Activated naive CD4-positive, alpha-beta T cell treated with anti-CD3 and anti-CD28 coated beads, Interleukin-2, amount 50 U/mL, for 24 hours (primary cell): Measurements from ENCODE around the gene TTLL5.
"Not testable (repeated sequence)": the region's sequence is repeated elsewhere in the genome, so short reads cannot be mapped to it uniquely, and the experiment has no call there.

ENCODE experiments used
- H3K27ac Mint-ChIP-seq: one replicate; pipeline ENCODE4 v1.8.0; 2021; ENCODE audit warnings: mild to moderate bottlenecking, mixed read lengths
- H3K27me3 Mint-ChIP-seq: one replicate; pipeline ENCODE4 v1.8.0; 2021; ENCODE audit warnings: mixed read lengths
- H3K36me3 Mint-ChIP-seq: one replicate; pipeline ENCODE4 v1.8.0; 2021; ENCODE audit warnings: mixed read lengths
- H3K4me1 Mint-ChIP-seq: one replicate; pipeline ENCODE4 v1.8.0; 2021; ENCODE audit warnings: mixed read lengths
- H3K4me3 Mint-ChIP-seq: one replicate; pipeline ENCODE4 v1.8.0; 2021; ENCODE audit warnings: mild to moderate bottlenecking, mixed read lengths
- H3K9me3 Mint-ChIP-seq: one replicate; pipeline ENCODE4 v1.8.0; 2021; ENCODE audit warnings: mixed read lengths

The TTLL5 gene

DNA sequence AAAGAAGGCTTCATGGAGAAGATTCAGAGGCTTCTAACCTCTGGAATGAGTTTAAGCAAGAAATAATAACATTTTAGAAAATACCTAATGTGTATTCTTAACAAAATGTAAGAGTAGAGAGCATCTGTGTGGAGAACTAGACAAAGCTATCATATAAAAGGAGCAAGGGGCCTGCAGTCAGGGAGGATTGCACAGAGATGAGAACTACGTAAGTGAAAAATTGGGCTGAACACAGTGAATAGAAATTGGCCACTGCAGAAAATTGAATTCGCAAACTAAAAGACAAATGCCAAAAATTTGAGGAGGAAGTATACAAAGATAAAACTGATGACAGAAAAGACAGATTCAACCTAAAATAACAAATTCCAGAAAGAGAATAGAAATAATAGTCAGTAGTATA lies 227.9 kb downstream of the TTLL5 start:
- Mint-ChIP-seq H3K36me3 (peaks cover 18% of the 10 kb centered on the region), H3K4me3 (no peak overlapping the region), H3K27me3 (no peaks in the 10 kb centered on the region), H3K9me3 (no peaks in the 10 kb centered on the region), H3K4me1 (no peaks in the 10 kb centered on the region), H3K27ac (no peak overlapping the region)

DNA sequence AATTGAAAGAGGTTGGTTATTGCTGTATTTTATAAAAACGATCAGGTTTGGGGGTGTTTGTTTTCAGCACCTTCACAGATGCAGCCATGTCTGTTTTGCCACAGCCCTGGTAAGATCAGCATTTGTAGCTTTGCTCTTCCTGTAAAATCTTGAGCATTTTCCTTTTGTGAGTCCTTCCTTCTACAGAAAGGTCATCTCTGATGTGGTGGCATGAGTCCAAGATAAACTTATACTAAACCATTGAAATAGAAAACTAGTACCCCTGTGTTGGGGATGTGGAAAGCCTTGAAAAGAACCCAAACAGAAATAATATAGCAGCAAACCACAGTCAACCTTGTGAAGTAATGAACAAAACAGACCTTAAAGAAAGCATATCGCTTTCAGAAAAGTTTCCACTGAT lies 235.3 kb downstream of the TTLL5 start:
- Mint-ChIP-seq H3K27me3 (no peaks in the 10 kb centered on the region), H3K4me1 (peaks cover 10% of the 10 kb centered on the region), H3K4me3 (no peak overlapping the region), H3K9me3 (no peaks in the 10 kb centered on the region), H3K27ac (no peak overlapping the region), H3K36me3 (peaks cover under 1% of the 10 kb centered on the region)

DNA sequence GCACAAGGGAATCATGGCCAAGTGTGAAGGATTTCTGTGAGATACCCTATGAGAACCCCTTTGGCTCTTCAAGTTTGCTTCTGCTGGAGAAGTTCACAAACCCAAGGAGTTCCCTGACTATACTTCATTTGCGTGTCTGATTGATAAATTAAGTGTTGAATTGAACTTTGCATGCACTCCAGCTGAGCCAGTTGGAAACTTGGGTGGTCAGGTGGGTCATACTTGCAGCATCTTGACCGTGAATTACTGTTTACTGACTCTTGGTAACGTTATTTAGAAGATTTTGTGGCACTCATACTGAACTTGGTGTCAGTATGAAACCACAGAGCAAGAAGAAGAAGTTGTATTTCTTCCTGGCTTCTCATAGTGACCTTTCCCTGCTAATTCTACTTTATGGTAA lies 243.3 kb downstream of the TTLL5 start:
- Mint-ChIP-seq H3K4me3 (no peak overlapping the region), H3K36me3 (peaks cover under 1% of the 10 kb centered on the region), H3K4me1 (no peaks in the 10 kb centered on the region), H3K27me3 (no peaks in the 10 kb centered on the region), H3K9me3 (no peaks in the 10 kb centered on the region), H3K27ac (no peak overlapping the region)

DNA sequence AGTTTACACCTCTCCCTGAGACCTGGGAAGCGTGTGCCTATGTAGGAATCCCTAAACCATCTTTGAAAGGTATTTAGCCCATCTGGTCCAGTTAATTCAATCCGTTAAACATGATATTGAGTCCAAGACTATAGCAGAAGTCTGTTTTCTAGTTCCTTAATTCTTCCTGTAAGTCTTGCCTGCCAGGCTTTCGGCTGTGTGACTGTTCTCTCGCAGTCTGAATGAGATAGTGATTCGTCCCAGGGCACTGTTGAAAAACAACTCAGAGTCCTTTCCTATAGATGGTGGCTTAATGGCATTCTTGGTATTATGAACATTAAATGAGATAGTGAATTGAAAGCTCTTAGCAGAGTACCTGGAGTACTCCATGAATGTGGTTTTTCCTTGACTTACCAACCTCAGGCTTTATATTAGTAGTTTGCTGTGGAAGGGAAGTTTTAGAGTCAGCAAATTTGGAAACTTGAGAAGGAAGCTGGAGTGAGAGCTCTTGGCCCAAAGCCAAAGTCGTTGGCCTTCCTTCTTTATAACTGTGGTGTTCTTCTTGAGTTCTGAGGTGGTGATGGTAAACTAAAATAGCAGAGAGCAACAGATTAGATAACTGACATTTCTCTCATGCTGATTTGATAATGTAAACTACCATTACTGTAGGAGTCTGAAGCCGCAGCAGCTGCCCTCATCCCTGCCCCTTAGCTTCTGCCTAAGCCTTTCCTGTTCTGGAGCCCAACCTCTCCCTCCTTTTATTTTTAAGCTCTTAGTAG lies 244.3 kb downstream of the TTLL5 start:
- no peak overlapping the region for H3K4me3 Mint-ChIP-seq
- no peak overlapping the region for H3K27ac Mint-ChIP-seq
- H3K9me3 Mint-ChIP-seq, result no peaks in the 10 kb centered on the region
- no peaks in the 10 kb centered on the region for H3K27me3 Mint-ChIP-seq
- H3K36me3 Mint-ChIP-seq, result peaks cover 2% of the 10 kb centered on the region
- H3K4me1 Mint-ChIP-seq, result no peaks in the 10 kb centered on the region

DNA sequence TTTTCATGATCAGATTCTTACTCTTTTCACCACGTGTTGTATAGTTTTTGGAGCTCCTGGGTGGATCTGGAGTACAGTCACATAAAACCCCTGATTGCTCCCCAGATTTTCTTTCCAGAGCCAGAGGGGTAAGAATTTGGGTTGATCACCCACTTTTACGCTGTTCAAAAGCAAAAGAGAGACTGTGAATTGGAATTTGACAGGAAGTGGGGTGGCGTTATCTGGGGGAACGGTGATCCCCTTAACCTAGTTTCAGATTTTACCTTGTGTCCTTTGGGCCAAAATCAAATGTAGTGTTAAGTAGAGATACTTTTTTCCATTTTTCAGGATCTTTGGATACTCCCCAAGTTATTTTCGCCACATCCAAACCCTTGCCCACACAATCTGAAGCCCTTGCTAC lies 245.2 kb downstream of the TTLL5 start:
- H3K9me3 Mint-ChIP-seq, result no peaks in the 10 kb centered on the region
- H3K27me3 Mint-ChIP-seq, result no peaks in the 10 kb centered on the region
- no peaks in the 10 kb centered on the region for H3K4me1 Mint-ChIP-seq
- no peak overlapping the region for H3K27ac Mint-ChIP-seq
- H3K36me3 Mint-ChIP-seq, result peaks cover 2% of the 10 kb centered on the region
- no peak overlapping the region for H3K4me3 Mint-ChIP-seq

DNA sequence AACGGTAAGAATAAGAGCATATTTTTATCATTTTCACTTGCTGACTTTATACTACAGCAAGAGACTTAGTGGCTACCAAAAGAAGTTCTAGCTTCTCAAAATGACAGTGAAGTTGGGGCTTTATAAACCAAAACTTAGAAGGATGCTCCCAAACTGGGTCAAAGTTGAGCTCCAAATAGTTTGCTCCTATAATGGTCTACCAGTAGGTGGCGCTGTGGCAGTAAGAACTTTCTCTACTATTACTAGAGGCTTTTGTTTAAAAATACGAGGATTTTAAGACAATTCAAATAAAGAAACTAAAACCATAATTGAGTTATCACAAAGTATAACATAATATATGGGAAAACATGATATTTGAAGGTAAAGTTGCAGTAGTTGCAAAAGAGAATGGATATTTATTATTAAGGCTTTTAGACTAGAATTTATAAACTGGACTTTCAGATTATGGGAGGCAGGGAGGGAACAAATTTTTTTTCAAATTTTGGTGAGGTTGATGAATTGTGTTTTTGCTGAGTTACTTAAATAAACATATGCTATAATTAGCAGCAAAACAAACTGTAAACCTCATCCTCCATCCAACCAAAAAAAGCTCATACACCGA lies 245.7 kb downstream of the TTLL5 start:
- Mint-ChIP-seq H3K9me3 (no peaks in the 10 kb centered on the region), H3K27ac (no peak overlapping the region), H3K36me3 (peaks cover 2% of the 10 kb centered on the region), H3K4me1 (no peaks in the 10 kb centered on the region), H3K27me3 (no peaks in the 10 kb centered on the region), H3K4me3 (no peak overlapping the region)

DNA sequence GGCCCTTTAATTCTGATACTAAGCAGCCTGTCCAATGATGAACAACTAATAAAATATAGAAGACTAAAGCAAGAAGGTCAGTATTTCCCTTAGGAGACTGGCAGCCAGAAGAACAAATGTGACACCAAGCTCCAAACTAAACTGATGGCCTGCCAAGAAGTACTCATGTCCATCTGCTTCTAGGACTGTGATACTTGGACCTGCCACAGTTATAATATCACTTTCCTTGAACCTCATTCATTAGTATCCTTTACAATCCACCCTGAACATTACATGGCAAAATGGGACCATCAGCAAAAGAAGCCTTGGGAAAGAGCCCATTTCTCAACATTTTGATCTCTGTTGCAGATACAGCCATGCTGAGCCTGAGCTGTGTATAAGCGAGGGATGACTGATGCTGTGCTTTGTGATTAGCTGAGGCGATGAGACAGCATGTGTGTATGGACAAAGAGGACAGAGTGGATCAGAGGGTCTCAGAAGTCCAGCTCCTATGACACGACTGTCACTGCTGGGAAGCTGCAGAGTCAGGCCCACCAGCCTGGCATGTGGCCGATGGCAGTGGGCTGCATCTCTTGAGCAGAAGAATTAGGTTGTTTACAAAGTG lies 246.8 kb downstream of the TTLL5 start:
- Mint-ChIP-seq H3K36me3 (peaks cover 2% of the 10 kb centered on the region), H3K9me3 (no peaks in the 10 kb centered on the region), H3K4me1 (no peaks in the 10 kb centered on the region), H3K27ac (no peak overlapping the region), H3K4me3 (no peak overlapping the region), H3K27me3 (no peaks in the 10 kb centered on the region)

DNA sequence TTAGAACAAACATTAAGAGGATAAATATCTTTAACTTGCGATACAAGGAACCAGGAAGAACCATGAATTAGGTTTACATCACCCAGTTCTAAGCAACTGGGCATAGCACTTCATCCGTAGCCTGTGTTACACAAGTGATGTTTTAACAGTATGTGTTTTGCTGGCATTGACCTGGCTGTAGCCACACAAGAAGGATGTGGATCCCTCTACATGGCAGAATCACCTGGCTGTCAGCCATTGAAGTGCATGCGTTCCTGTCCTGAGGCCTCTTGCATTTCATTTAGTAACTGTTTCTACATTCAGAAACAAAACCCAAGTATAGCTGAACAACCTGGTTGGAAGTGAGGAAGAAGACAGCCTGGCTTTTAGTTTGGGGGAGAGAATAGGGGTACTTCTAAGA lies 248.6 kb downstream of the TTLL5 start:
- H3K27me3 Mint-ChIP-seq, result no peaks in the 10 kb centered on the region
- no peak overlapping the region for H3K27ac Mint-ChIP-seq
- no peak overlapping the region for H3K4me3 Mint-ChIP-seq
- H3K9me3 Mint-ChIP-seq, result no peaks in the 10 kb centered on the region
- H3K36me3 Mint-ChIP-seq, result peaks cover 2% of the 10 kb centered on the region
- no peaks in the 10 kb centered on the region for H3K4me1 Mint-ChIP-seq

DNA sequence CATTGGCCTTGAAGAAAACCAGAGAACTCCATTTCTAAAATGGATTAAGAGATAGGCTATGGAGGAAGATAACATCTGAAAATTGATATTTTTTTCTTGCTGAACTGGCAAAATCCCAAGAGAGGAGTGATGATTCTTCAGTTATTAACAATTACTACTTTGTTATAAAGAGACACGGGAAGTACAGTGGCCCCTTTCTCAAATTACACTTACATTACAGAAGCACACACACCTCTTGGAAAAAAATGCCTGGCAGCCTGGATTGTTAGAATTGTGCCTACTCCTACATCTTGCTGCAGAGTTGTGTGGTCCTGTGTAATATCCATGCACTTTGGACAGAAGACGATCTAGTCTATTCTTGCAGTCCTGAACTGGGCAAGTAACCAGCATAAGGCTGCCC lies 249.0 kb downstream of the TTLL5 start:
- H3K36me3 Mint-ChIP-seq, result peaks cover 2% of the 10 kb centered on the region
- H3K4me3 Mint-ChIP-seq, result no peak overlapping the region
- no peaks in the 10 kb centered on the region for H3K27me3 Mint-ChIP-seq
- H3K9me3 Mint-ChIP-seq, result no peaks in the 10 kb centered on the region
- no peaks in the 10 kb centered on the region for H3K4me1 Mint-ChIP-seq
- H3K27ac Mint-ChIP-seq, result no peak overlapping the region

DNA sequence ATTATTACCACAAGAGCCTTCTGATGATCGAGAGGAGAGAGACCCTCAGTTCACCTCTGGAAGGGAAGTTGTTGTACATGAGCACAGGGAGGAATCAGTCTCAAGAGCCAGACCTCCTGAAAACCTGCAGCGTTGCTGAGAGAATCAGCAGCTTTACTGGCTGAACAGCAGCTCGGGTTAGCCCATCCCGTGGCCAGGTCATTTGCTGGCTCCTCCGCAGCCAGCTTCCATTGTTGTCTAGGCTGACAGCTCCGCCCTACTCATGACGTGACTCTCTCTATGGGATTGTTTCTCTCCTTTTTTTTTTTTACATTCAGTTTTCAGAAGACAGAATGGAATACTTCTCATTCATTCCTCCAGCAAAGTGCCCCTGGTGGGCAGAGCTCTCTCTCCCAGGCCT lies 250.8 kb downstream of the TTLL5 start:
- no peaks in the 10 kb centered on the region for H3K9me3 Mint-ChIP-seq
- no peaks in the 10 kb centered on the region for H3K4me1 Mint-ChIP-seq
- H3K27me3 Mint-ChIP-seq, result no peaks in the 10 kb centered on the region
- H3K36me3 Mint-ChIP-seq, result peaks cover 4% of the 10 kb centered on the region
- no peak overlapping the region for H3K27ac Mint-ChIP-seq
- H3K4me3 Mint-ChIP-seq, result no peak overlapping the region

DNA sequence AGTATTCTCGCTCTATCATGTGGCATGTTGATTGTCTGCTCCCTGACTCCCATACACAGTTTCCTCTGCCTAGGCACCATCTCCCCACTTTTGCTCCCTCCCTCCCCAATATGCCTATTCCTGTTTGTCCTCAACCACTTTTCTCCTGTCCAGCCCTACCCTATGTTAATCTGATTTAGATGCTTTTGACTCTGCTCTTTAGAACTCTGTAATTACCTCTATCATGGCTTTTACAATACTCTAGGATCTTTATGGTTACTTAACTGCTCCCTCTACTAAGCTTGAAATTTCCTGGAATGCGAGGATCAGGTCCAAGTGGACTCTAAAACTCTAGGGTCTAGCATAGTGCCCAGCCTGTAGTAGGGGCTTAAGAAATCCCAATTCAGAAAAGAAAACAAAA lies 252.1 kb downstream of the TTLL5 start:
- Mint-ChIP-seq H3K27me3 (no peaks in the 10 kb centered on the region), H3K36me3 (peaks cover 4% of the 10 kb centered on the region), H3K27ac (no peak overlapping the region), H3K9me3 (no peaks in the 10 kb centered on the region), H3K4me3 (no peak overlapping the region), H3K4me1 (no peaks in the 10 kb centered on the region)

DNA sequence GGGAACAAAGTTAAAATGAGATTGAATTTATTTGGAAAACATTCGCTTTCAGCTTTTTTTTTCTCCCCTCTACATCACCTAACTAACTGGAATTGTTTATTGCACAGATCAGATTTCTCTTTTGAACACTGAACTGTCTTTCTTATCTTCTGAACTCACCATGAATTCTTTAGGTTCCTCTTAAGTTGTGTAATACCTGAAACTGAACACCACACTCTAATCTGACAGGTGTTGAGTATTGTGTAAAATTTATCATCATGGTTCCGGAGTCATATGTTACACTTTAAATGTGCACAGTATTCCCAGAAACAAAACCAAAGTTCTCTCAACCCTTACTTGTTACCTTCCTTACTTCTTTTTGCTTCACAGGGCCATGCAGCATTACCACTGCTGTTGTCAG lies 254.0 kb downstream of the TTLL5 start:
- Mint-ChIP-seq H3K27me3 (no peaks in the 10 kb centered on the region), H3K9me3 (no peaks in the 10 kb centered on the region), H3K4me1 (no peaks in the 10 kb centered on the region), H3K36me3 (peaks cover 2% of the 10 kb centered on the region), H3K4me3 (no peak overlapping the region), H3K27ac (no peak overlapping the region)

DNA sequence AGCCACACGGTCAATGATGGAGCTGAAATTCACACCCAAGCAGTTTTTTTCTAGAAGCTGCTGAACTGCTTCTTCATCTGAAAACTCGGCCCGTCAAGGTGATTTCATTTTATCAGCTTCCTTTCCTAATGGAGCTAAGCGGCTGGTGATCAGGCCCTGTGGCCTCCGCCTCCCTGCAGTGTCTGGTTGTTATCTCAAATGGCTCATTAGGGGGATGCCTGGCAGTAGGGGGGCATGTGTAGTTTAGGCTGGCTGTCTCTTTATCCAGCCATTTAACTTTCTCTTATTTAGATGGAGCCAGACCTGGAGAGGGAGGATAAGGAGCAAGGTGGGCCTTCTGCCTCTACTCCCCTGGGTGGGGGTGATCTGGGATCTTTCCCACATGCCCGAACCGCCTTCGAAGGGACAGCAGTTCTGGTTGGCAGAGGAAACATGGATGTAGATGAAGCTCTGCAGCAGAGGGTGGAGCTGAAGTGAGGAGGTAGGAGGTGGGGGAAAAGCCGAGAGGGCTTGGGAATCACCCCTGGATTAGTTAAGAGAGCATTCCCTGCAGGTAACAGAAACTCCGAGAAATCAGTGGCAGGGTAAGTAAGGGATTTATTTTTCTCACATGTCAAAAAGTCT lies 256.4 kb downstream of the TTLL5 start:
- peaks cover 6% of the 10 kb centered on the region for H3K36me3 Mint-ChIP-seq
- H3K27me3 Mint-ChIP-seq, result no peaks in the 10 kb centered on the region
- H3K9me3 Mint-ChIP-seq, result no peaks in the 10 kb centered on the region
- no peaks in the 10 kb centered on the region for H3K4me1 Mint-ChIP-seq
- H3K4me3 Mint-ChIP-seq, result no peak overlapping the region
- H3K27ac Mint-ChIP-seq, result peak overlapping the region; percentile 59

DNA sequence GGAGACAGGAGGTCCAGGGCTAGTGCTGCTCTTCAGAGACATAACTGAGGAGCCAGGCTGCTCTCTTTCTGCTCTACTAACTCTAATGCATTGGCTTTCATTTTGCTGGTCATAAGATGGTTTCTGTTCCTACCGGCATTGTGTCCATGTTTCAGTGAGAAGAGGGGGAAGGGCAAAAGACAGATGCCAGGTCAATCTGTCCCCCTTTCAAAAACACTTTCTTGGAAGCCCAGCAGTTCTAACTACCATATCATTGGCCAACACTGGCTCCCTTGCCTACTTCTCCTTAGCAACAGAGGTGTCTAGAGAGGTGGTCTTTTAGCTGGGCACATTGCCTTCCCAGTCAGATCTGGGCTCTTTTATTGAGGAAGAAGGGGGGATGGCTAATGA lies 256.9 kb downstream of the TTLL5 start:
- no peak overlapping the region for H3K27ac Mint-ChIP-seq
- peaks cover 6% of the 10 kb centered on the region for H3K36me3 Mint-ChIP-seq
- H3K9me3 Mint-ChIP-seq, result no peaks in the 10 kb centered on the region
- no peaks in the 10 kb centered on the region for H3K27me3 Mint-ChIP-seq
- no peak overlapping the region for H3K4me3 Mint-ChIP-seq
- no peaks in the 10 kb centered on the region for H3K4me1 Mint-ChIP-seq

DNA sequence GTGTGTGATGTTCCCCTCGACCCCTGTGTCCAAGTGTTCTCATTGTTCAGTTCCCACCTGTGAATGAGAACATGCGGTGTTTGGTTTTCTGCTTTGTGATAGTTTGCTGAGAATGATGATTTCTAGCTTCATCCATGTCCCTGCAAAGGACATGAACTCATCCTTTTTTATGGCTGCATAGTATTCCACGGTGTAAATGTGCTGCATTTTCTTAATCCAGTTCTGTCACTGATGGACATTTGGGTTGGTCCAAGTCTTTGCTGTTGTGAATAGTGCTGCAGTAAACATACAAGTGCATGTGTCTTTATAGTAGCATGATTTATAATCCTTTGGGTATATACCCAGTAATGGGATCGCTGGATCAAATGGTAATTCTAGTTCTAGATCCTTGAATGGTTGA lies 259.4 kb downstream of the TTLL5 start:
- H3K36me3 Mint-ChIP-seq, H3K27me3 Mint-ChIP-seq, H3K9me3 Mint-ChIP-seq, H3K4me1 Mint-ChIP-seq, H3K4me3 Mint-ChIP-seq, H3K27ac Mint-ChIP-seq: not testable (repeated sequence)

DNA sequence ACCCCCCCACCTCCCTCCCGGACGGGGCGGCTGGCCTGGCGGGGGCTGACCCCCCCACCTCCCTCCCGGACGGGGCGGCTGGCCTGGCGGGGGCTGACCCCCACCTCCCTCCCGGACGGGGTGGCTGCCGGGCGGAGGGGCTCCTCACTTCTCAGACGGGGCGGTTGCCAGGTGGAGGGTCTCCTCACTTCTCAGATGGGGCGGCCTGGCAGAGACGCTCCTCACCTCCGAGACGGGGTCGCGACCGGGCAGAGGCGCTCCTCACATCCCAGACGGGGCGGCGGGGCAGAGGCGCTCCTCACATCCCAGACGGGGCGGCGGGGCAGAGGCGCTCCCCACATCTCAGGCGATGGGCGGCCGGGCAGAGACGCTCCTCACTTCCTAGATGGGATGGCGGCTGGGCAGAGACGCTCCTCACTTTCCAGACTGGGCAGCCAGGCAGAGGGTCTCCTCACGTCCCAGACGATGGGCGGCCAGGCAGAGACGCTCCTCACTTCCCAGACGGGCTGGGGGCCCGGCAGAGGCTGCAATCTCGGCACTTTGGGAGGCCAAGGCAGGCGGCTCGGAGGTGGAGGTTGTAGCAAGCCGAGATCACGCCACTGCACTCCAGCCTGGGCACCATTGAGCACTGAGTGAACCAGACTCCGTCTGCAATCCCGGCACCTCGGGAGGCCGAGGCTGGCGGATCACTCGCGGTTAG lies 264.2 kb downstream of the TTLL5 start:
- not testable (repeated sequence) for H3K36me3 Mint-ChIP-seq, H3K27me3 Mint-ChIP-seq

More for the DNA sequence above, 264.2 kb downstream of the TTLL5 start:
- H3K4me3 Mint-ChIP-seq, H3K27ac Mint-ChIP-seq, H3K9me3 Mint-ChIP-seq, H3K4me1 Mint-ChIP-seq: not testable (repeated sequence)
